Erythroblast (primary cell): ENCODE data around the gene CSNK1D.

ENCODE experiments used
- GATA1 ChIP-seq: IDR thresholded peaks from 2 replicates; pipeline ENCODE4 v1.6.1; 2011; ENCODE audit warnings: low read depth, mild to moderate bottlenecking, control low read depth, low read length, moderate library complexity
- POLR2A ChIP-seq: IDR thresholded peaks from 2 replicates; pipeline ENCODE4 v1.6.1; 2011; ENCODE audit warnings: mild to moderate bottlenecking, low read length

DNA sequence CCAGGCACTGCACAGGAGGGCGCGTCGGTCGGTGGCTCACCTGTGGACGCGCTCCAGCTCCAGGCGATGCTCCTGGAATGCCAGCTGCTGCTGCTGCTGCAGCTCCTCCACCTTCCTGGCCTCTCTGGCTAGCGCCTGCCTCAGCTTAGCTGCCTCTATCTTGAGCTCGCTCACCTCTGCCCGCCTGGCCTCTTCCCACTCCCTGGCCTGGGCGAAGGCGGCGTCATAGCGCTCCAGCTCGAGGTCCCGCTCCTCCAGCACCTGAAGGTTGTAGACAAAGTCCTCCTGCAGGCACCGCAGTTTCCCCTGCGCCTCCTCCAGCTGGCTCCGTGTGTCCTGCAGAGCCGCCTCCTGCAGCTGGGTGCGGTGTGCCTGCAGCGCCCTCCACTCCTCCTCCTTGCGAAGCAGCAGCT is 72.0 kb downstream of the CSNK1D start:
- TF ChIP-seq POLR2A, result no peak
- no peak for TF ChIP-seq GATA1
